Lower leg skin (tissue), 3 donors: ENCODE data around the gene TMCC2.

Experiments
- POLR2A ChIP-seq, 2 donors: fragments of 450-650 bp; IDR thresholded peaks; one replicate each; pipeline ENCODE4 v1.6.1; 2016 to 2017; ENCODE audit warnings: antibody characterized with exemption in 2 of 2, mild to moderate bottlenecking in 1 of 2, moderate library complexity in 1 of 2
- TF ChIP-seq, protein P1 (sequence below), 3 donors: fragments of 450-650 bp; IDR thresholded peaks; one replicate each; pipeline ENCODE4 v1.5.1; 2016; ENCODE audit warnings: antibody characterized with exemption in 3 of 3, mild to moderate bottlenecking in 3 of 3, moderate library complexity in 2 of 3

DNA sequence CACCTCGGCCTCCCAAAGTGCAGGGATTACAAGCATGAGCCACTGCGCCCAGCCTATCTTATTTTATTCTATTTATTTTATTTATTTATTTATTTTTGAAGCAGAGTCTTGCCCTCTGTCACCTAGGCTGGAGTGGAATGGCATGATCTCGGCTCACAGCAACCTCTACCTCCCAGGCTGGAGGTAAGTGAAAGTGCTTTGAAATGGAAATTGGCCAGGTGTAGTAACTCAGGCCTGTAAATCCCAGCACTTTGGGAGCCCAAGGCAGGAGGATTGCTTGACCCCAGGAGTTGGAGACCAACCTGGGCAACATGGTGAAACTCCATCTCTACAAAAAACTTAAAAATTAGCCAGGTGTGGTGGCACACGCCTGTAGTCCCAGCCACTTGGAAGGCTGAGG is 11.2 kb upstream of the TMCC2 start:
- TF ChIP-seq, protein P1, sequence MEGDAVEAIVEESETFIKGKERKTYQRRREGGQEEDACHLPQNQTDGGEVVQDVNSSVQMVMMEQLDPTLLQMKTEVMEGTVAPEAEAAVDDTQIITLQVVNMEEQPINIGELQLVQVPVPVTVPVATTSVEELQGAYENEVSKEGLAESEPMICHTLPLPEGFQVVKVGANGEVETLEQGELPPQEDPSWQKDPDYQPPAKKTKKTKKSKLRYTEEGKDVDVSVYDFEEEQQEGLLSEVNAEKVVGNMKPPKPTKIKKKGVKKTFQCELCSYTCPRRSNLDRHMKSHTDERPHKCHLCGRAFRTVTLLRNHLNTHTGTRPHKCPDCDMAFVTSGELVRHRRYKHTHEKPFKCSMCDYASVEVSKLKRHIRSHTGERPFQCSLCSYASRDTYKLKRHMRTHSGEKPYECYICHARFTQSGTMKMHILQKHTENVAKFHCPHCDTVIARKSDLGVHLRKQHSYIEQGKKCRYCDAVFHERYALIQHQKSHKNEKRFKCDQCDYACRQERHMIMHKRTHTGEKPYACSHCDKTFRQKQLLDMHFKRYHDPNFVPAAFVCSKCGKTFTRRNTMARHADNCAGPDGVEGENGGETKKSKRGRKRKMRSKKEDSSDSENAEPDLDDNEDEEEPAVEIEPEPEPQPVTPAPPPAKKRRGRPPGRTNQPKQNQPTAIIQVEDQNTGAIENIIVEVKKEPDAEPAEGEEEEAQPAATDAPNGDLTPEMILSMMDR (IDR thresholded peaks at IDR 0.05) = no peak
- TF ChIP-seq POLR2A (IDR thresholded peaks at IDR 0.05) = no peak
